Measurements from ENCODE around the gene MBOAT7.
A peak's percentile ranks its signal among the peaks of the same experiment; 100 is the strongest.

The MBOAT7 gene

DNA sequence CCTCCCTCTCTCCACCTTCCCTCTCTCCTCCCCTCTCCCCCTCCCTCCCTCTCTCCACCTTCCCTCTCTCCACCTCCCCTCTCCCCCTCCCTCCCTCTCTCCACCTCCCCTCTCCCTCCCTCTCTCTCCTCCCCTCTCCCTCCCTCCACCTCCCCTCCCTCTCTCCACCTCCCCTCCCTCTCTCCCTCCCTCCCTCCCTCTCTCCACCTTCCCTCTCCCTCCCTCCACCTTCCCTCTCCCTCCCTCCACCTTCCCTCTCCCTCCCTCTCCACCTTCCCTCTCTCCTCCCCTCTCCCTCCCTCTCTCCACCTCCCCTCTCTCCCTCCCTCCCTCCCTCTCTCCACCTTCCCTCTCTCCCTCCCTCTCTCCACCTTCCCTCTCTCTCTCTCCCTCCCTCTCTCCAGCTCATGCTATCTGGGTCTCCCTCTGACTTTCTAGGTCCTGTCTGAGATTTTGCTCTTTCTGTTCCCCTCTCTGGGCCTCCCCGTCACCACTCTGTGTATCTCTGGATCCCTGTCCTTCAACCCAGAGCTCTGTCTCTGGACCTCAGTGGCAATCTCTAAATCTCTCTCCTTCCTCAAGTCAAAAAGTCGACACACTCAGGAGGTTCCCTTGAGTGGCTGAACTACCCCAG is 55.3 kb downstream of the MBOAT7 start:
- H3K27ac ChIP-seq = no peak overlapping the region; the same call in 1 of the 2 replicates
- TF ChIP-seq, protein P1, sequence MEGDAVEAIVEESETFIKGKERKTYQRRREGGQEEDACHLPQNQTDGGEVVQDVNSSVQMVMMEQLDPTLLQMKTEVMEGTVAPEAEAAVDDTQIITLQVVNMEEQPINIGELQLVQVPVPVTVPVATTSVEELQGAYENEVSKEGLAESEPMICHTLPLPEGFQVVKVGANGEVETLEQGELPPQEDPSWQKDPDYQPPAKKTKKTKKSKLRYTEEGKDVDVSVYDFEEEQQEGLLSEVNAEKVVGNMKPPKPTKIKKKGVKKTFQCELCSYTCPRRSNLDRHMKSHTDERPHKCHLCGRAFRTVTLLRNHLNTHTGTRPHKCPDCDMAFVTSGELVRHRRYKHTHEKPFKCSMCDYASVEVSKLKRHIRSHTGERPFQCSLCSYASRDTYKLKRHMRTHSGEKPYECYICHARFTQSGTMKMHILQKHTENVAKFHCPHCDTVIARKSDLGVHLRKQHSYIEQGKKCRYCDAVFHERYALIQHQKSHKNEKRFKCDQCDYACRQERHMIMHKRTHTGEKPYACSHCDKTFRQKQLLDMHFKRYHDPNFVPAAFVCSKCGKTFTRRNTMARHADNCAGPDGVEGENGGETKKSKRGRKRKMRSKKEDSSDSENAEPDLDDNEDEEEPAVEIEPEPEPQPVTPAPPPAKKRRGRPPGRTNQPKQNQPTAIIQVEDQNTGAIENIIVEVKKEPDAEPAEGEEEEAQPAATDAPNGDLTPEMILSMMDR (conservative IDR thresholded peaks at IDR 0.05) = no peak

DNA sequence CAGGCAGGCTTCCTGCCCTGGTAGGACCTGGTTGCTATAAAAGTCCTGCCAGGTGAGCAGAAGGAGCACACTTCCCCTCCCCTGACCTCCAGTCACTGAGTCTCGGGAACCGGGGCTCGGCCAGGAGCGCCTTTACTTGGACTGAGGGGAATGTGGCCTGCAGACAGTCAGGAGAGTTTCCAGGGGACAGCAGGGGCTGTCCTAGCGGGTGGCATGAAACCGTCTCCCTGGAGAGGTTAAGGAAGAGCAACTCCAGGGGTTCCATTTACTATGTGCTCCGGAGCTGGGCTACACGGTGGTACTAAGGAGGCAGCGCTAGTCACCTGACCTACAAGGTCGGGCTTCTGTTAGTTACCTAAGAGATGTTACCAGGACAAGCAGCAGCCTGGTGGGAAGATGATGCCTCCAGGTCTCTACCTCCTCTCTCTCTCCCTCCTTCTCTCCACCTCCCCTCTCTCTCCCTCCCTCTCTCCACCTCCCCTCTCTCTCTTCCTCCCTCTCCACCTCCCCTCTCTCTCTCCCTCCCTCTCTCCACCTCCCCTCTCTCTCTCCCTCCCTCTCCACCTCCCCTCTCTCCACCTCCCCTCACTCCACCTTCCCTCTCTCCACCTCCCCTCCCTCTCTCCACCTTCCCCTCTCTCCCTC is 55.9 kb downstream of the MBOAT7 start:
- H3K27ac ChIP-seq = 0 out of 2 replicates have a peak overlapping the region, but pooled peaks have one; percentile 28
- TF ChIP-seq, protein P1 (conservative IDR thresholded peaks at IDR 0.05) = no peak

DNA sequence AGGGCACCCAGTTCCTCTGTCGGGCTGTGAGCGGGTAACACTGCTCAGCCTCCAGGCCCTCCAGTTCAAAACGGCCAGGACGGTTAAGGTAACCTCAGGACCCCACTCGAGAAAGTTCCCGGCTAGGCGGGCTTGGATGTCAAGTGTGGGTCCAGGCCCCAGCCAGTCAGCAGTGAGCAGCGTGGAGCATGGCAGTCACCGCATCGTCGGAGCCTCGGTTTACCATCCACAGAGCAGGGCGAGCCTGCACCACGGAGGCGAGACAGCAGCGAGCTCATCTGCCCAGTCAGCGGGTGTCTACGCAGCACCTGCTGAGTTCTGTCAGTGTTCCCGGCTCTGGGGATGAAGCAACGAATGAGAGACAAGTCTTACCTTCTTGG is 59.8 kb downstream of the MBOAT7 start:
- TF ChIP-seq, protein P1 (conservative IDR thresholded peaks at IDR 0.05) = no peak
- H3K27ac ChIP-seq = no peak overlapping the region

DNA sequence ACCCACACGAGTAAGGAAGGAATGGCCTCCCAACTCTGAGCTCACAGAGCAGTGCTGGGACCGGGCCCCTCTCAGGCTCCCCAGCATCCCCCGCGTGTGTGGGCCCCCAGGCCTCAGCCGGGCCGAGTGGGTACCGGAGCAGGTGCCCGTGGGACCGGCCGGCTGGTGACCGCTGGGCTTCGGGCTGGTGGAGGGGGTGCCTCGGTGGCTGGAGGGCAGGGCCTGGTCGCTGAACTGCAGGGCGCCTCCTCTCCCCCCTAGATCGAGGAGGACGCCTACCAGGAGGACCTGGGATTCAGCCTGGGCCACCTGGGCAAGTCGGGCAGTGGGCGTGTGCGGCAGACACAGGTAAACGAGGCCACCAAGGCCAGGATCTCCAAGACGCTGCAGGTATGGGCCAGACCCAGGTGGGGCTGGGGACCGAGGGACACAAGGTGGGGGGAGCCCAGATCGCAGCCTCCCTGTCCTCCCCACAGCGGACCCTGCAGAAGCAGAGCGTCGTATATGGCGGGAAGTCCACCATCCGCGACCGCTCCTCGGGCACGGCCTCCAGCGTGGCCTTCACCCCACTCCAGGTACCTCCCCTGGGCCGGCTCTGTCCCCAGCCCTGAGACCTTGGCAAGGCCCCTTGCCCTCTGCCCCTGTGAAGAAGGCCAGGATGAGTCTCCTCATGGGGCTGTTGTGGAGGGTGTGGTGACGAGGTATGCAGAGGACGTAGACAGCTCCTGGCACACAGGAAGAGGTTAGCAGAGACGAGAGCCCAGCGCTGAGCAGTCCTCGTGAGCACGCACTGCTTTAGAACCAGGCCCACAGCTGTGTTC is 60.4 kb downstream of the MBOAT7 start:
- TF ChIP-seq, protein P1 (conservative IDR thresholded peaks at IDR 0.05) = no peak
- no peak overlapping the region for H3K27ac ChIP-seq

DNA sequence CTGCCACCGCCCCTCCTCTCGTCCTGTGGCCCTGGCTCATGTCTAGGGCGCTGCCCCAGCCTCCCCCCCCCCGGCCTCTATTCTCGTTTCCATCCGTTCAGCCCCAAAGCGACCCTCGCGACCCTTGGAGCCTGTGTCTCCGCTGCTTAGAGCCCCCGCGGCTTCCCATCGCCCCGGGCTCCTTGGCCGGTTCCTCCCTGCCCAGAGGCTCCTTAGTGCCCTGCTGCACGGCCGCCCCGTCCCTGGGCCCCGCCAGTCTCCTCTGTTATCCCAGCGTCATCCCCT is 61.0 kb downstream of the MBOAT7 start:
- no peak overlapping the region for H3K27ac ChIP-seq

DNA sequence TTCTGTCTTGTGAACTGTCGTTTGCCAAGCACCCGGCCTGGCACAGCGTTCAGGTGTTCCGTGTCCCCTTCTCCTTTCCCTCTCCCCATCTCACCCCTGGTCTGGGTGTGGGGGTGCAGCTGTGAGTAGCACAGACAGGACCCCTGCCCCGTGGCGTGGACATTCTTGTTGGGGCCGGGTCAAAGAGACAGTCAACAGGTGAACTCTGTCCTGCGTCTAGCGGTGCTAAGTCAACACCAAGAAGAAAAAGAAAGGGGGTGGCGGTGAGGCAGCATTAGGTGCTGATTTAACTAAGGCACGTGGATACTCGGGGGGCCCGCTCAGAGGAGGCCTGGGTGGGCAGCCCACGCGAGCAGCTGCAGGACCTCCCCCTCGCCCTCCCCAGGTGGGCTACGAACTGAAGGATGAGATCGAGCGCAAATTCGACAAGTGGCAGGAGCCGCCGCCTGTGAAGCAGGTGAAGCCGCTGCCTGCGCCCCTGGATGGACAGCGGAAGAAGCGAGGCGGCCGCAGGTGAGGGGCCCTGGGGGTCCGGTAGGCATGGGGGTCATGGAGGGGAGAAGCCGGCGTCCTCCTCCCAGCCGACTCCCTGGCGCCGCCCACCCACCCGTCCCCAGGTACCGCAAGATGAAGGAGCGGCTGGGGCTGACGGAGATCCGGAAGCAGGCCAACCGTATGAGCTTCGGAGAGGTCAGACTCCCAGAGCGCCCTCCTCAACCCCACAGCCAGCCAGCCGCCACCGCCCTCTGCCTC is 61.5 kb downstream of the MBOAT7 start:
- TF ChIP-seq, protein P1 (conservative IDR thresholded peaks at IDR 0.05) = no peak
- no peak overlapping the region for H3K27ac ChIP-seq

More for the DNA sequence above, 61.0 kb downstream of the MBOAT7 start:
- TF ChIP-seq, protein P1 (conservative IDR thresholded peaks at IDR 0.05) = no peak

DNA sequence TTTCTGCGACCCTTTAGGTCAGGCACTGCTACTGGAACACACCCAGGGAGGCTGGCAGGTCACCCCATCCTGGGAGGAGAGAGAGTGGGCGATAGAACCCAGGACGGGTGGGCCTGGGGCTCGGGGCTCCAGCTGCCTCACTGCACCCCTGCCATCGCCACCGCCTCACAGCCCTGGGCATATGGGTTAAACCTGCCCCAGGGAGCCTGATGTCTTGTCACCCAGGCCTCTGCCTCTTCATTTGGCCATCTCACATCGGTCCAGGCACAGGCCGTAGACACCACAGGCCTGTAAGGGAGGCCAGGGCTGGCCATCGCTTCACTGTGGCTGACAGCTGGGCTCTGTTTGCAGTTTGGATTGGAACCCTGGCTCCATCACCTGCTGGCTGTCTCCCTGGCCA is 63.7 kb downstream of the MBOAT7 start:
- TF ChIP-seq, protein P1 (conservative IDR thresholded peaks at IDR 0.05) = no peak
- H3K27ac ChIP-seq = no peak overlapping the region

Measured in VCaP (cell line).